GM12873 (cell line): ENCODE data around the gene NCKAP5.

Source experiments
- TF ChIP-seq, protein P1 (sequence below): IDR thresholded peaks from 2 replicates; pipeline ENCODE4 v1.5.1; 2012; ENCODE audit warnings: low read depth, mild to moderate bottlenecking, moderate library complexity, low read length, control low read depth; ENCODE audit not compliant: insufficient read depth; ENCODE audit errors: missing control alignments

The NCKAP5 gene

DNA sequence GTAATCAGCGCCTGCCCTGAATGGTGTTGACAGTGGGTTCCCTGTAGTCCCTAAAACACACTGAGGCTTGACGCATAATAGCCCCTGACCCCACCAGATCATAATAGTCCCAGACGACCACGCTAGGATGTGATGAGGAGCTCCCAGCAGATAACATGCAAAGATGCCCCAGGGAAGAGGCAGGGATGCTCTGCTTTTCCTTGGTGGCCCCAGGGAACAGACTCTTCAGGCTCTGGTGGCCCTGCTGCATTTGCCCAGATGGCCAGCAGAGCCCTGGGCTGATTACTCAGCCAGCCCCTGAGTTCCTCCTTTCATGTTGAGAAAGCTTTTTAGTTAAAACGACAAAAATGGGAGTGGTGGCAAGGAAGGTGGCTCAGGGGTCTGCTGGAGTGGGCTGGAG is 5.9 kb upstream of the NCKAP5 start:
- TF ChIP-seq, protein P1, sequence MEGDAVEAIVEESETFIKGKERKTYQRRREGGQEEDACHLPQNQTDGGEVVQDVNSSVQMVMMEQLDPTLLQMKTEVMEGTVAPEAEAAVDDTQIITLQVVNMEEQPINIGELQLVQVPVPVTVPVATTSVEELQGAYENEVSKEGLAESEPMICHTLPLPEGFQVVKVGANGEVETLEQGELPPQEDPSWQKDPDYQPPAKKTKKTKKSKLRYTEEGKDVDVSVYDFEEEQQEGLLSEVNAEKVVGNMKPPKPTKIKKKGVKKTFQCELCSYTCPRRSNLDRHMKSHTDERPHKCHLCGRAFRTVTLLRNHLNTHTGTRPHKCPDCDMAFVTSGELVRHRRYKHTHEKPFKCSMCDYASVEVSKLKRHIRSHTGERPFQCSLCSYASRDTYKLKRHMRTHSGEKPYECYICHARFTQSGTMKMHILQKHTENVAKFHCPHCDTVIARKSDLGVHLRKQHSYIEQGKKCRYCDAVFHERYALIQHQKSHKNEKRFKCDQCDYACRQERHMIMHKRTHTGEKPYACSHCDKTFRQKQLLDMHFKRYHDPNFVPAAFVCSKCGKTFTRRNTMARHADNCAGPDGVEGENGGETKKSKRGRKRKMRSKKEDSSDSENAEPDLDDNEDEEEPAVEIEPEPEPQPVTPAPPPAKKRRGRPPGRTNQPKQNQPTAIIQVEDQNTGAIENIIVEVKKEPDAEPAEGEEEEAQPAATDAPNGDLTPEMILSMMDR = no peak

DNA sequence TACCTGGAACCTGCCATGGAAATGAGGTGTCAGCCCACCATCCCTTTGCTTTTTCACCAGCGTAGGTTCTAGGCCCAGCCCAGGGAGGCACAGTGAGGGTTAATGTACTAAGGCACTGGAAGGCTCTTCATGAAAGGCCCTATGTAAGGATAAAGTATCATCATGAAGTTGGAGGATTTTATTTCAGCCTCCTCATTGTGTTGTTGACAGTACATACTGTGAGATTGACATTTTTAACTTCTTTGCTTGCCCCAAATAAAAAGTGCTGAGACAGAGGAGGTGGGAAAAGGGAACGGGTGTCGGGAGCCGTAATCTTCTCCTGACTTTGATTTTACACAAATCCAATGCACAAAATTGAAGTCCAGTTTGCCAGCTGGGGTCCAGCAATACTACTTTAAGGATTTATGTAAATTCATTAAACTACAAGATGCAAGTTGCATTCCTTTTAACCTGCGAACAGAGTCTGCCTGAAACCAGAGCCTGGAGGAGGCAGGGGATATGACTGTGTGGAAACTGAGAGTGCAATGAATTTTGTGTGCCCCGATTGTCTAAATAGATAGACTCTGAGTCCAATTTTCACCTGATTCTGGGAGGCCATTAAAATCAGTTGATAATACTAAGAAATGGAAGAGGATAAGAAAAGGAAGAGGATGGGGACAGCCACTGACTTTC is 5.4 kb upstream of the NCKAP5 start:
- TF ChIP-seq, protein P1 = no peak

DNA sequence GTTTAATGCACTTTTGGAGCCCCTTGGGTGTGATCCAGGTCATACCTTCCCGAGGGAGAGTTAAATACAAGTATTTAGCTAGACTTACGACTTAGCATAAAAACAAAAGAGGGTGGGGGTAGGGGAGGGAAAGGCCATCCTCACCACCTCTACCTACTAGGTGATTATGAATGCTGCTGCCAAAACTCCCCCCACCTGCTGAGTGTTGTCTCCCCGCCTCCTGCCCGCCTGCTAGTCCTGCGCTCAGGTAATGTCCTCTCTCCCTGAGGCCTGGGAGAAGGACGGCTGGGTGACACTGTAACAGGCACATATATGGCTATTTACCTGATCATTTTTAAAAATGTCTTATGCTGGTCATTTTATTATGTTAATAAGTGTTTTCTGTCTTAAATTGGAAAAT is 3.0 kb upstream of the NCKAP5 start:
- TF ChIP-seq, protein P1 = no peak

DNA sequence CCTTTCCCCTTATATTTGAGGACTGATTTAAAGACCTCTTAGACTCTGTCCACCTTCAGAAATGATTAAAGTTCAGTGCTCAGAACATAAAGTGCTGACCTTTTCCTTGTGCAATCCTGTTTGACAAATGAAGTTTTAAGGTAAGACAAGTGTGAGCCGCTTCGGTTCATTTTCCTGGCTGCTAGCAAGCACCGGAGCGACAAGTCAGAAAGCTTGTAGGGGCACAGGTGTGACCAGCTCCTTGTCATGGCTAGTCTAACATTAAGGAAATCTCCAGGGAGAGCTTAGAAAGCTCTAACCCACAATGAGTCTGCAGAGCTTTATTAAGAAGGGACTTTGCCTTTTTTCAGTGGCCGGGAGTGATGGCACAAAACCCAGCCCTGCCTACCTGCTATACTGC is 2.3 kb upstream of the NCKAP5 start:
- TF ChIP-seq, protein P1 = no peak

DNA sequence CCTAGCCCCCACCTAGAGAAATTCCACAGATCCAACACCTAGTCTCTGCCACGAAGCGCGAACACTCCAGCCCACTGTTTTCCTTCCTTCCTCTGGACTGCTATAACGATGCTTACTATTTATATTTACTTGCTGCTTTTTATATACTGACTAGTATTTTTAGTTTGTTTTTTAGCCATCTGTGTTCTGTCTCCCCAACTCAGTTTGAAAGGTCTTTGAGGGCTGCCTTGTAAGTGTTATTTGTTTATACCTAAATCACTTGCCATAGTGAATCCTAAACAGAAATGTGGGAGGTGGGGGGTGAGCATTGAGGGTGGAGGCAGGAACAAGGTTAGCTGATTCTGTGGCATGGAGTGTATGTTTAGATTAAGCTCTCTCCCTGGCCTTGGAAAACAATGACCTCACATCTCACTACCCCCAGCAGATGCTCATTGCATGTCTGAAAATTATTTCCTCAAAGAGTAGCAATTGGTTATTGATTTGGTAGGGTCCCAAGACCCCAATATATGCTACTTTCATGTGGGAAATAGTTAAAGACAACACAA is 1.1 kb upstream of the NCKAP5 start:
- TF ChIP-seq, protein P1 = no peak

- TF ChIP-seq, protein P1 = no peak
Measured at GRCh38 chr2:133568598-133568997, 335 bp upstream of the NCKAP5 start.

DNA sequence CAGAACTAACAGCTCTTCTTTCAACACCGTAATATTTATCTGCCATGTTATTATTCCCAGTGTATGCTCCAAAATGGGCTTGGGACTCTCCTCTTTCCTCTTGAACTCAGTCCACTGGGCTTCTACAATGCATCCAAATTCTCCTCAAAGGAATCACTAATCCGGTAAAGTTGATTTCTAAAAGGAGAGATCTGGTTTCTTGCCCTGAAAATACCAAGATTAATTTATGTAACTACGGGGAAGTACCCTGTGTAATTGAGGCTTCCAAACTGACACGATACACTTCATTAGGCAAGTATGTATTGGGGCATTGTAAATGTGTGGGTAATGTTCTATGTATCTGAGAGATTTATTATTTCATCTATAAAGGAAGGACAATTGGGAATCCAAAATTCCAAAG is 5.7 kb downstream of the NCKAP5 start:
- TF ChIP-seq, protein P1 = no peak
